Neutrophil (primary cell): ENCODE results near the gene FILIP1.

Experiments used
- H3K27ac ChIP-seq: fragments of 200-600 bp; sonication (generic); 2 replicates; pipeline ENCODE4 v1.5.1; 2016; ENCODE audit warnings: mild to moderate bottlenecking, moderate library complexity
- H3K27me3 ChIP-seq: fragments of 200-600 bp; sonication (generic); 2 replicates; pipeline ENCODE4 v1.6.0; 2016; ENCODE audit warnings: mild to moderate bottlenecking
- H3K36me3 ChIP-seq: fragments of 200-600 bp; sonication (generic); 2 replicates; pipeline ENCODE4 v1.5.1; 2017
- H3K4me1 ChIP-seq, 2 experiments: fragments of 200-600 bp in 1 of 2; sonication (generic) in 1 of 2; 1 replicate in 1 of 2; 2 replicates in 1 of 2; pipeline versions ENCODE4 v1.5.1 to v1.6.1; 2013 to 2016; ENCODE audit warnings: low read depth in 1 of 2, low read length in 1 of 2, mild to moderate bottlenecking in 1 of 2, moderate library complexity in 1 of 2; ENCODE audit not compliant: control insufficient read depth in 1 of 2, insufficient read depth in 1 of 2
- H3K4me3 ChIP-seq, 2 experiments: fragments of 200-600 bp in 1 of 2; sonication (generic) in 1 of 2; 1 replicate in 1 of 2; 2 replicates in 1 of 2; pipeline ENCODE4 v1.5.1; 2013 to 2016; ENCODE audit warnings: low read depth in 1 of 2, low read length in 1 of 2, mild to moderate bottlenecking in 1 of 2, moderate library complexity in 1 of 2
- H3K9me3 ChIP-seq: fragments of 200-600 bp; sonication (generic); 2 replicates; pipeline ENCODE4 v1.5.1; 2016
- TF ChIP-seq, protein P1 (sequence below): fragments of 200-600 bp; sonication (generic); IDR thresholded peaks from 2 replicates; pipeline ENCODE4 v1.5.1; 2016; ENCODE audit warnings: antibody characterized with exemption

FILIP1 gene

DNA sequence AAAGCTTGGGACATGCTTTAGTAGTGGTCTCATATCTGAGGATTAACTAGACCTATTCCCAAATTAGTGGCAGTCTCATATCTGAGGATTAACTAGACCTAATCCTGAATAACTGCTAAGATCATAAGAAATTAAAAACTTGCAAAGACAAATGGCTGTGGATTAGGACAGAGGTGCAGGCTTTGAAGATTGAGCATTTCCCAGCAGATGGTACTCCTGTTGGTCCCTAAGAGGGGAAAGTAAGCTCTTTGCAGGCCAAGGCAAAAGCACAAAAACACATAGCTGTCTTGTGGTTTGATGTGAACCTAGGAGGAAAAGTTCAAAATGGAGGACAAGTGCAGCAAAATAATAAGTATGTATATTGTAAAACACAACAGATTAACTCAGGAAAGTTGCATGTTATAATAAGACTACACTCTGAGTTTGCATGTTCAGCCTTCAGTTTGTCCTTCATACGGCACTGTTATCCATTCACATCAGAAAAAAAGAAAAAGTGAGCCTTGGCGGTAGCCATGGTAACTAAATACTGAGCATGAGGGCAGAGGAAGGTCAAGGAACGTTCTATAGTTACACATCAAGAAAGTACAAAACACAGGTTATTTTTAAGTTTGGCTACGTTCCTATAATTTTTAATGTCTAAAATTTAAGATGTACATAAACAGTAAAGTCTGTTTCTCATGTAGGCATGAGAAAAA is 62.8 kb downstream of the FILIP1 start:
- Histone ChIP-seq H3K27me3 (no peaks in the 10 kb centered on the region), H3K9me3 (no peaks in the 10 kb centered on the region), H3K4me3 (no peak overlapping the region), H3K36me3 (no peaks in the 10 kb centered on the region), H3K27ac (no peak overlapping the region), H3K4me1 (no peaks in the 10 kb centered on the region)
- TF ChIP-seq, protein P1, sequence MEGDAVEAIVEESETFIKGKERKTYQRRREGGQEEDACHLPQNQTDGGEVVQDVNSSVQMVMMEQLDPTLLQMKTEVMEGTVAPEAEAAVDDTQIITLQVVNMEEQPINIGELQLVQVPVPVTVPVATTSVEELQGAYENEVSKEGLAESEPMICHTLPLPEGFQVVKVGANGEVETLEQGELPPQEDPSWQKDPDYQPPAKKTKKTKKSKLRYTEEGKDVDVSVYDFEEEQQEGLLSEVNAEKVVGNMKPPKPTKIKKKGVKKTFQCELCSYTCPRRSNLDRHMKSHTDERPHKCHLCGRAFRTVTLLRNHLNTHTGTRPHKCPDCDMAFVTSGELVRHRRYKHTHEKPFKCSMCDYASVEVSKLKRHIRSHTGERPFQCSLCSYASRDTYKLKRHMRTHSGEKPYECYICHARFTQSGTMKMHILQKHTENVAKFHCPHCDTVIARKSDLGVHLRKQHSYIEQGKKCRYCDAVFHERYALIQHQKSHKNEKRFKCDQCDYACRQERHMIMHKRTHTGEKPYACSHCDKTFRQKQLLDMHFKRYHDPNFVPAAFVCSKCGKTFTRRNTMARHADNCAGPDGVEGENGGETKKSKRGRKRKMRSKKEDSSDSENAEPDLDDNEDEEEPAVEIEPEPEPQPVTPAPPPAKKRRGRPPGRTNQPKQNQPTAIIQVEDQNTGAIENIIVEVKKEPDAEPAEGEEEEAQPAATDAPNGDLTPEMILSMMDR = no peak

DNA sequence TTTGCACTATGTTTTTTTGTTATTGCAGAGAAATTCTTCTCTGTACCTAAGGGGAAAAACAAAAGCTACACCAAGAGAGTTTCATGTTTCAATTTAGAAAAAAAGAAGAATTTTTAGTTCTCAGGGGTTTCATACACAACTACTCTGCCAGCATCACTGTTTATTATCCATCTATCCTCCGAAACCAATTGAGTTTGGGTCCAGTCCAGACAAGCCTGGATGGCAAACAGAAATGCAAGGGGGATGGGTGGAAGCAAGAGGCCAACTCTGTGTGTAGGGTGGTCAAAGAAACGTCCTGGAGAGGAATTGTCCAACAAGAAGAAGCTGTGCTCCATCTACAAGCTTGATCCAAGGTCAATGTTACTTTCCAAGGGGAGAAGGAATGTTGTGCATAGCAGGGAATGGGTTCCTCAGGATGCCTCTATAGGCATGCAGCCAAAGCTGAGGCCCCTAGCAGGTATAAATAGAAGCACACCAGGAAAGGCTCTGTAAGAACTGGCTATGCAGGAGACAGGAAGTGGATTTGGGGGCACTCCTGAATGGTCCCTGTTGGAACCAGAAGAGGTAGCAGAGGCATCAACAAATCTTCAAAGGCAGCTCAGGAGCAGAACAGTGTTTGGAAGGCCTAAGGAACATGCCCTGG is 64.4 kb downstream of the FILIP1 start:
- no peak overlapping the region for H3K27ac ChIP-seq
- no peak overlapping the region for H3K4me3 ChIP-seq
- no peaks in the 10 kb centered on the region for H3K36me3 ChIP-seq
- TF ChIP-seq, protein P1 = no peak
- H3K9me3 ChIP-seq = no peaks in the 10 kb centered on the region
- no peaks in the 10 kb centered on the region for H3K27me3 ChIP-seq
- H3K4me1 ChIP-seq = no peaks in the 10 kb centered on the region

GRCh38 chr6:75428204-75428603 is 65.4 kb downstream of the FILIP1 start:
- Histone ChIP-seq H3K36me3 (no peaks in the 10 kb centered on the region), H3K27me3 (no peaks in the 10 kb centered on the region), H3K4me1 (no peaks in the 10 kb centered on the region), H3K9me3 (no peaks in the 10 kb centered on the region), H3K4me3 (no peak overlapping the region), H3K27ac (no peak overlapping the region)
- TF ChIP-seq, protein P1 = no peak

GRCh38 chr6:75427329-75427728 is 66.3 kb downstream of the FILIP1 start:
- Histone ChIP-seq H3K27me3 (no peaks in the 10 kb centered on the region), H3K9me3 (no peaks in the 10 kb centered on the region), H3K36me3 (no peaks in the 10 kb centered on the region), H3K4me3 (no peak overlapping the region), H3K4me1 (no peaks in the 10 kb centered on the region), H3K27ac (no peak overlapping the region)
- TF ChIP-seq, protein P1 = no peak

DNA sequence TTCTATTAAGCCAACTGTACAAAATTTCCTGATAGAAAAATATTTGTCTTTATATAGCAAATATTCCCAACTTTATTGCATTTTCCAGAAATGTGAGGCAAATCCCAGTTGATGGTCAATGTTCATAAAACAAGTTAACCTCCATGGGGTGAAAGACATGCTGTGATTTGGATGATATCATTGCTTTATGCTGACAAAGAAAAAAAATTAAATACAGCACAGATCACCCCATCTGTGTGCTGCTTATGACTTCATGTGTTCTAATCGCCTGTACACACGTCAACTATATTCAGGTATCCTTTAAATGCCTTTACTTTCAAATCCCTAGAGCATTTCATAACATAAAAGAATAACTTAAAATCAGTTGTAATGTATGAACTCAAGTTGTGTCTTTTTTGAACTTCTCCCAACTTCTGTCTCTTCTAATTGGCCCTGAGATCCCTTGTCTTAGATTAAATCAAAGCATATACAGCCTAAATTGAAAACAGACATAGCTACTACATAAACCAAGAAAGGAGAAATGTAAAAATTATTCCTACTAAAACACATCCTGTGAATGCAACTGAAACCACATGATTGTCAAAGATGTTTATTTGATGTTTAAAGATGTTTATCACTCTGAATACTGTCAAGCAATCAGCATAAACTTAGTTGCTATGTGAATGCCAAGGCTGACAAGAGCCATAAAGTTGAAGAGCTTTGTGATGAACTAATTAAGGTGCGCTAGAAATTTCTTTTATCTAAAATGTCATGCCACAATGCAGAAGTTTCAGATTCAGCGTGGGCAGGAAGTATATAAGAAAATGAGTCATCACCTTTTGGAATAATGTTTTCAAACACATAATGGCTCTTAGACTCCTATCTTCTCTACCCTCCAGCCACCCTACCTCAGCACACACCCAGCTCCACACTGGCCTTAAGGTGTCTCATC is 68.7 kb downstream of the FILIP1 start:
- no peaks in the 10 kb centered on the region for H3K27me3 ChIP-seq
- no peak overlapping the region for H3K27ac ChIP-seq
- H3K9me3 ChIP-seq = no peaks in the 10 kb centered on the region
- H3K4me1 ChIP-seq = no peaks in the 10 kb centered on the region
- H3K4me3 ChIP-seq = no peak overlapping the region
- TF ChIP-seq, protein P1 = no peak
- H3K36me3 ChIP-seq = no peaks in the 10 kb centered on the region
